Epithelial cell of esophagus (primary cell): Measurements from ENCODE around the gene MRPL1.

ENCODE experiments used
- DNase-seq: peaks from one replicate; pipeline ENCODE4 v3.0.0; 2010; ENCODE audit warnings: low read depth
- H3K4me3 ChIP-seq: 2 replicates; pipeline ENCODE4 v1.5.1; 2011; ENCODE audit warnings: mild to moderate bottlenecking, low read length, control low read depth
- CTCF ChIP-seq: IDR thresholded peaks from 2 replicates; pipeline ENCODE4 v1.5.1; 2011; ENCODE audit warnings: low read depth, mild to moderate bottlenecking, low read length, control low read depth, inconsistent platforms; ENCODE audit not compliant: insufficient read depth; ENCODE audit errors: missing control alignments

The MRPL1 gene

GRCh38 chr4:78001531-78001930, 138.9 kb downstream of the MRPL1 start:
- no peak overlapping the region for H3K4me3 ChIP-seq
- DNase-seq: no peak
- no peak for TF ChIP-seq CTCF

GRCh38 chr4:78002260-78002659, 139.6 kb downstream of the MRPL1 start:
- no peak for TF ChIP-seq CTCF
- DNase-seq: no peak
- H3K4me3 ChIP-seq: no peak overlapping the region
